GM12878 (cell line): ENCODE measurements around the gene PPEF1. TPM values are rescaled to one million over a fixed set of nuclear protein-coding genes. Genes with fewer than 3 reads are reported as not detected.

Experiments
- ATF7 ChIP-seq: fragments of 450-650 bp; IDR thresholded peaks from 2 replicates; pipeline ENCODE4 v1.6.1; 2016; ENCODE audit warnings: low read depth, mild to moderate bottlenecking
- EP300 ChIP-seq, 2 experiments: fragments of 150-350 bp in 1 of 2; IDR thresholded peaks; 2 replicates each; pipeline ENCODE4 v1.6.1; 2011 to 2012; ENCODE audit warnings: low read depth in 2 of 2, low read length in 2 of 2, borderline replicate concordance in 1 of 2, improper control_type of control experiment in 1 of 2, inconsistent platforms in 1 of 2; ENCODE audit not compliant: control insufficient read depth in 1 of 2
- KLF5 ChIP-seq: fragments of 450-650 bp; IDR thresholded peaks from 2 replicates; pipeline ENCODE4 v1.6.1; 2014; ENCODE audit warnings: mild to moderate bottlenecking; ENCODE audit not compliant: partially characterized antibody
- NFYA ChIP-seq: IDR thresholded peaks from 2 replicates; pipeline ENCODE4 v1.6.1; 2011; ENCODE audit warnings: low read depth, mild to moderate bottlenecking, low read length, improper control_type of control experiment, borderline replicate concordance
- polyA plus RNA-seq, 11 experiments: library from polyadenylated mRNA; depleted of rRNA in 4 of 11; unstranded in 6 of 11; stranded (reverse) in 5 of 11; fragments of >200 nt; fragmentation: Nextera tagmentation in 4 of 11; fragmentation: Illumina TruSeq in 1 of 11; extraction: Ambion mirVana in 4 of 11; extraction: Trizol in 1 of 11; gene quantifications; 1 replicate in 1 of 11; 2 replicates in 10 of 11; pipeline versions ENCODE4 v1.2.1 to v1.2.3, GENCODE V29; 2011 to 2016; ENCODE audit warnings: inconsistent platforms in 2 of 11, missing spikeins in 2 of 11, low read depth in 1 of 11
- total RNA-seq, 4 experiments: library from RNA; depleted of rRNA in 3 of 4; stranded (reverse); fragments of >200 nt in 3 of 4; fragmentation: Illumina TruSeq in 1 of 4; extraction: Trizol in 1 of 4; gene quantifications; 2 replicates each; pipeline versions ENCODE4 v1.2.1 to v1.2.3, GENCODE V29; 2013 to 2021
- TF ChIP-seq, protein P1 (sequence below): fragments of 450-650 bp; IDR thresholded peaks from 2 replicates; pipeline ENCODE4 v1.6.1; 2017; ENCODE audit warnings: mild to moderate bottlenecking, low read depth, inconsistent platforms; ENCODE audit not compliant: poor library complexity, severe bottlenecking
- TF ChIP-seq, protein P2 (sequence below): IDR thresholded peaks from 2 replicates; pipeline ENCODE4 v1.6.1; 2011; ENCODE audit warnings: borderline replicate concordance, low read depth, mild to moderate bottlenecking, moderate library complexity, mixed read lengths, low read length; ENCODE audit not compliant: insufficient read depth; ENCODE audit errors: extremely low read length
- TF ChIP-seq, protein P3 (sequence below): fragments of 450-650 bp; IDR thresholded peaks from 2 replicates; pipeline ENCODE4 v1.6.1; 2016; ENCODE audit warnings: mild to moderate bottlenecking, moderate library complexity, borderline replicate concordance

PPEF1 gene
- total and polyA plus RNA-seq, 10 of the 15 experiments (the other 5 are each of a cell fraction or from before 2014, with no cell fraction given), result 0.24 to 2.2 (median 0.50) TPM

DNA sequence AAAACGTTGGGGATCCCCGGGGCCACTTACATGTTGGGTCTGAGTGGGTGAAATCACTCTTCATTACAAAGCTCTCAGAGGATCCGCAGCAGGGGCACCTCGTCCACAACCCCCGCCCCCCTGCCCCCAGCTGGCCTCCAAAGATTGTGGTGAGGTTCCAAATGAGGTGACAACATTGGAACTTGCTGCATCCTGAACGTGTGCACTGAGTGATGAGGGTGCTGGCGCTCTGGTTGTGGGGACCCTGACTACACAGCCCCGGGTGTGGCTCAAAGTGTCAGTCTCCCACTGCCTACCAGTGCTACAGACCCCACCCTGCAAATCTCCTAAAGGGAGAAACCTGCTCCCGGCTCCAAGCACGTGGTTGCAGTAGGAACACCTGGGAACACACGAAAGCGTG lies 164.5 kb downstream of the PPEF1 start (continued):
- TF ChIP-seq ATF7 (no peak), EP300 (IDR thresholded peaks at IDR 0.05; ENCODE audit: borderline replicate concordance in 1 of 2, control insufficient read depth in 1 of 2, low read depth in 2 of 2, low read length in 2 of 2) (no peak), NFYA (no peak), KLF5 (no peak)
- TF ChIP-seq, protein P1, sequence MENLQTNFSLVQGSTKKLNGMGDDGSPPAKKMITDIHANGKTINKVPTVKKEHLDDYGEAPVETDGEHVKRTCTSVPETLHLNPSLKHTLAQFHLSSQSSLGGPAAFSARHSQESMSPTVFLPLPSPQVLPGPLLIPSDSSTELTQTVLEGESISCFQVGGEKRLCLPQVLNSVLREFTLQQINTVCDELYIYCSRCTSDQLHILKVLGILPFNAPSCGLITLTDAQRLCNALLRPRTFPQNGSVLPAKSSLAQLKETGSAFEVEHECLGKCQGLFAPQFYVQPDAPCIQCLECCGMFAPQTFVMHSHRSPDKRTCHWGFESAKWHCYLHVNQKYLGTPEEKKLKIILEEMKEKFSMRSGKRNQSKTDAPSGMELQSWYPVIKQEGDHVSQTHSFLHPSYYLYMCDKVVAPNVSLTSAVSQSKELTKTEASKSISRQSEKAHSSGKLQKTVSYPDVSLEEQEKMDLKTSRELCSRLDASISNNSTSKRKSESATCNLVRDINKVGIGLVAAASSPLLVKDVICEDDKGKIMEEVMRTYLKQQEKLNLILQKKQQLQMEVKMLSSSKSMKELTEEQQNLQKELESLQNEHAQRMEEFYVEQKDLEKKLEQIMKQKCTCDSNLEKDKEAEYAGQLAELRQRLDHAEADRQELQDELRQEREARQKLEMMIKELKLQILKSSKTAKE, result no peak
- TF ChIP-seq, protein P2, sequence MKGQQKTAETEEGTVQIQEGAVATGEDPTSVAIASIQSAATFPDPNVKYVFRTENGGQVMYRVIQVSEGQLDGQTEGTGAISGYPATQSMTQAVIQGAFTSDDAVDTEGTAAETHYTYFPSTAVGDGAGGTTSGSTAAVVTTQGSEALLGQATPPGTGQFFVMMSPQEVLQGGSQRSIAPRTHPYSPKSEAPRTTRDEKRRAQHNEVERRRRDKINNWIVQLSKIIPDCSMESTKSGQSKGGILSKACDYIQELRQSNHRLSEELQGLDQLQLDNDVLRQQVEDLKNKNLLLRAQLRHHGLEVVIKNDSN, result no peak
- TF ChIP-seq, protein P3, sequence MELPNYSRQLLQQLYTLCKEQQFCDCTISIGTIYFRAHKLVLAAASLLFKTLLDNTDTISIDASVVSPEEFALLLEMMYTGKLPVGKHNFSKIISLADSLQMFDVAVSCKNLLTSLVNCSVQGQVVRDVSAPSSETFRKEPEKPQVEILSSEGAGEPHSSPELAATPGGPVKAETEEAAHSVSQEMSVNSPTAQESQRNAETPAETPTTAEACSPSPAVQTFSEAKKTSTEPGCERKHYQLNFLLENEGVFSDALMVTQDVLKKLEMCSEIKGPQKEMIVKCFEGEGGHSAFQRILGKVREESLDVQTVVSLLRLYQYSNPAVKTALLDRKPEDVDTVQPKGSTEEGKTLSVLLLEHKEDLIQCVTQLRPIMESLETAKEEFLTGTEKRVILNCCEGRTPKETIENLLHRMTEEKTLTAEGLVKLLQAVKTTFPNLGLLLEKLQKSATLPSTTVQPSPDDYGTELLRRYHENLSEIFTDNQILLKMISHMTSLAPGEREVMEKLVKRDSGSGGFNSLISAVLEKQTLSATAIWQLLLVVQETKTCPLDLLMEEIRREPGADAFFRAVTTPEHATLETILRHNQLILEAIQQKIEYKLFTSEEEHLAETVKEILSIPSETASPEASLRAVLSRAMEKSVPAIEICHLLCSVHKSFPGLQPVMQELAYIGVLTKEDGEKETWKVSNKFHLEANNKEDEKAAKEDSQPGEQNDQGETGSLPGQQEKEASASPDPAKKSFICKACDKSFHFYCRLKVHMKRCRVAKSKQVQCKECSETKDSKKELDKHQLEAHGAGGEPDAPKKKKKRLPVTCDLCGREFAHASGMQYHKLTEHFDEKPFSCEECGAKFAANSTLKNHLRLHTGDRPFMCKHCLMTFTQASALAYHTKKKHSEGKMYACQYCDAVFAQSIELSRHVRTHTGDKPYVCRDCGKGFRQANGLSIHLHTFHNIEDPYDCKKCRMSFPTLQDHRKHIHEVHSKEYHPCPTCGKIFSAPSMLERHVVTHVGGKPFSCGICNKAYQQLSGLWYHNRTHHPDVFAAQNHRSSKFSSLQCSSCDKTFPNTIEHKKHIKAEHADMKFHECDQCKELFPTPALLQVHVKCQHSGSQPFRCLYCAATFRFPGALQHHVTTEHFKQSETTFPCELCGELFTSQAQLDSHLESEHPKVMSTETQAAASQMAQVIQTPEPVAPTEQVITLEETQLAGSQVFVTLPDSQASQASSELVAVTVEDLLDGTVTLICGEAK, result no peak
